Activated CD4-positive, CD25-positive, alpha-beta regulatory T cell treated with anti-CD3 and anti-CD28 coated beads, Interleukin-2, amount 50 U/mL, for 24 hours (primary cell): ENCODE measurements around the gene ARHGAP24.

Source experiments
- ATAC-seq, 2 donors: fragments of 150-1000 bp; cut with Tn5 transposase; one replicate each; pipeline ENCODE4 v1.10.0; 2021; ENCODE audit warnings: mild to moderate bottlenecking in 1 of 2, moderate library complexity in 1 of 2

The ARHGAP24 gene

GRCh38 chr4:86035688-86036087 is 560.7 kb downstream of the ARHGAP24 start:
- ATAC-seq = no peak

- no peak for ATAC-seq
Measured at GRCh38 chr4:86036736-86037135, 561.8 kb downstream of the ARHGAP24 start.

DNA sequence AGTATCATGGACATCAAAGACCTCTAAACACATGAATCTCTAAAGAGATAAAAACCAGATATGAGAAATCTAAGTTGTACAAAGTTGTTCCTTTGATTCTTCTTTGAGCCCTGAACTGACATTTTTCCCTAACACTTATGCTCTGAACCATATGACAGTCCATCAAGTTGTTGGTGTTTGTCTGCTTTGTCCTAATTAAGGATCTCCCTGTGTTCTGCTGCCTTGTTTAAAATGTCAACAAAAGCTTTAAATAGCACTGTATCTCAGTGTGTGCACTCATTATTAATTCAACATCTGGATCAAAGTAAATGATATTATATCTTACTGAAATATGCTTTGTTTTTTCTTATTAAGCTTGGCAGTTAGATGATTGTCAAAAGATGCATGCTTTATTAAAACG is 563.1 kb downstream of the ARHGAP24 start:
- ATAC-seq = no peak

DNA sequence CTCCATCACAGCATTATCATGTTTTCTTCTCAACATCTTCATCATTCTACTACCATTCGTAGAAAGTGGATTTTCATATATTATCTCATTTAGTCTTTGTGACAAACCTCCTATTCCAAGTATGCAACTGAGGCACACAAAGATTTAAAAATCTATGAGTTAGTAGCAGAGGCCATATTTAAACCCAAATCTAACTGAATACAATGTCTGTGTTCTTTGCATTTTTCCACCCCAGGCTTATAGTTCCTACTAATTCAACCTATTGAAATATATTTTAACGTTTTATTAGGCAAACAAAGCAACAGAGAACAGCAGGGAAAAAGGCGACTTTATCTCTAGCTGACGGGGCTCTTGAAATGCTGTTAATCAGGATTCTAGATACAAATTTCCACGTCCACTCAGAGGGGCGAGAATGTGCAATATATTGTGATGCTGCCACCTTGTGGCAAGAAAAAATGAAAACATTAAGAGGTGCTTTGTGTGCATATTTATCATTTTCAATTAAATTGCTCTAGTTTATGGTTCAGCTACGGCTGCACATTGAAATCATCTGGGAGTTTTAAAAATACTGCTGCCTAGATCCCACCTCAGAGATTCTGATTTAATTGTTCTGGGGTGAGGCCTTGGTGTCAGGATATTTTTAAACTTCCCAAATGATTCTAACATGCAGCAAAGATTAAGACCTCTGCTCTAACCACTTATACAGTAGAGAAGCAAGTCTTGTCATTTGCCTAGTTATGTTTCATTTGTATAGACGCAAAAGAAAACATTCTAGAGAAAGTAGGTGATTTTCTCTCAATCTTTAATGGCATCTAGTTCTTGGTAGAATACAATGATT is 569.0 kb downstream of the ARHGAP24 start:
- no peak for ATAC-seq

- ATAC-seq = no peak
Measured at GRCh38 chr4:86044593-86044985, 569.6 kb downstream of the ARHGAP24 start.

GRCh38 chr4:86048426-86048825 is 573.5 kb downstream of the ARHGAP24 start:
- ATAC-seq = no peak

- no peak for ATAC-seq
Measured at GRCh38 chr4:86050496-86050895, 575.5 kb downstream of the ARHGAP24 start.
